ENCODE results near the gene MYG1.
"Not testable (repeated sequence)": the region's sequence is repeated elsewhere in the genome, so short reads cannot be mapped to it uniquely, and the experiment has no call there.

MYG1 gene

GRCh38 chr12:53287741-53288216 is 11.7 kb upstream of the MYG1 start:
- DNase-seq (ENCODE audit: low spot score): peak; percentile 32

DNA sequence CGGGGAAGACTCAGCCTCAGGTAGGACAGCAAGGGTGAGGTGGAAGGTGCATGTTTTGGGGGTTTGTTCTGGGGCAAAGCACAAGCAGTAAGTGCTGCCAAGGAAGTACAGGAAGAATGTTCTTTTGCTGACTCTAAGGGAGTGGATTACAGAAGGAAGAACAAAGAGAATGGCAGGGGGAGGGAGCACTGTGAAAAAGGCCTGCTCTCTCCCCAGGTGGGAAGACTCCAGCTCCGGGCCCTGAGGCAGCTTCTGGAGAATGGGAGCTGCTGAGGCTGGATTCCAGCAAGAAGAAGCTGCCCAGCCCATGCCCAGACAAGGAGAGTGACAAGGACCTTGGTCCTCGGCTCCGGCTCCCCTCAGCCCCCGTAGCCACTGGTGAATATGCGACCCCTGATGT is 11.2 kb upstream of the MYG1 start:
- no peak for DNase-seq (ENCODE audit: low spot score)

DNA sequence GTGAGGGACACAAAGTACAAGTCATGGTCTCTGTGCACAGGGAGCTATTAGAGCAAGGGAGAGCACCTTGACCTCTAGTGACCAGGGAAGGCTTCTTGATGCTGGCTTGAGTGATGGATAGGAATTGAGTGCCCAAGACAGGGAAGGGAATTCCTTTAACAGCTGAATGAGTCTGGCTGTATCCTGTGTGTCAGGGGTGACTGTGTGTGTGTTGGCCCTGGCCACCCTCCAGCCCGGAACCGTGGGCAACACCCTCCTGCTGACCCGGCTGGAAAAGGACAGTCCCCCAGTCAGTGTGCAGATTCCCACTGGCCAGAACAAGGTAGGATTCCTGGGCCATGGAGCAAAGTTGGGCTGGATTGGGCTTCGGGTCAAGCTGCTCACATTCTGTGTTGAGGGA is 9.6 kb upstream of the MYG1 start:
- peak; percentile 50 for DNase-seq (ENCODE audit: low spot score)

DNA sequence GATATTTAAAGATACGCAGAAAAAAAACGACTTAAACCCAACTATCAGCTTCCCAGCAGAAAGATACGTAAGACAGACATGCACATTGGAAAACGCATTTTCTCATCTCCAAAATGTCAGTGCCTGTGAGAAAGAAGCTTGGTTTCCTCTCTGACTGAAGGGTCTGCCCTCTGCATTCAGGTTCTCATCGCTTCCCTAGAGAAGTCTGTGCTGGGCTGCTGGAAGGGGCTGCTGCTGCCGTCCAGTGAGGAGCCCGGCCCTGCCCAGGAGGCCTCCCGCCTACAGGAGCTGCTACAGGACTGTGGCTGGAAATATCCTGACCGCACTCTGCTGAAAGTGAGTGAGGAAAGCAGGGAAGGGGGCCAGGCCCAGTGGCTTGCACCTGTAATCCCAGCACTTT is 8.8 kb upstream of the MYG1 start:
- no peak for DNase-seq (ENCODE audit: low spot score)

DNA sequence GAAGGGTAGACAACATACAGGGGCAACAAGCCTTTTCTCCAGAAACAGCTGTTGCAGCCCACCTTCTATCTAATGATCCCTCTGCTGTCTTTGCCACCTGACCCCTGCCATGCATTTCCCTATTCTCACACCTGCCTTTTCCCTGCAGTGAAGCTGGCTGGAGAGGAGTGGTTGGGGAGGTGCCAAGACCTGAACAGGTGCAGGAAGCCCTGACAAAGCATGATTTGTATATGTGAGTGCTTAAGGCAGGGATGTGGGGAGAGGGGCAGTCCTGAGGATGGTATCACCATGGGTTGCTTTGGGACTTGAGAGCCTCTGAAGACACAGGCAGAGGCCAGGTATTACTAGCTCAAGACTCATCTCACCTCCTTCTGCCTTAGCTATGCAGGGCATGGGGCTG is 7.1 kb upstream of the MYG1 start:
- DNase-seq (ENCODE audit: low spot score): no peak

DNA sequence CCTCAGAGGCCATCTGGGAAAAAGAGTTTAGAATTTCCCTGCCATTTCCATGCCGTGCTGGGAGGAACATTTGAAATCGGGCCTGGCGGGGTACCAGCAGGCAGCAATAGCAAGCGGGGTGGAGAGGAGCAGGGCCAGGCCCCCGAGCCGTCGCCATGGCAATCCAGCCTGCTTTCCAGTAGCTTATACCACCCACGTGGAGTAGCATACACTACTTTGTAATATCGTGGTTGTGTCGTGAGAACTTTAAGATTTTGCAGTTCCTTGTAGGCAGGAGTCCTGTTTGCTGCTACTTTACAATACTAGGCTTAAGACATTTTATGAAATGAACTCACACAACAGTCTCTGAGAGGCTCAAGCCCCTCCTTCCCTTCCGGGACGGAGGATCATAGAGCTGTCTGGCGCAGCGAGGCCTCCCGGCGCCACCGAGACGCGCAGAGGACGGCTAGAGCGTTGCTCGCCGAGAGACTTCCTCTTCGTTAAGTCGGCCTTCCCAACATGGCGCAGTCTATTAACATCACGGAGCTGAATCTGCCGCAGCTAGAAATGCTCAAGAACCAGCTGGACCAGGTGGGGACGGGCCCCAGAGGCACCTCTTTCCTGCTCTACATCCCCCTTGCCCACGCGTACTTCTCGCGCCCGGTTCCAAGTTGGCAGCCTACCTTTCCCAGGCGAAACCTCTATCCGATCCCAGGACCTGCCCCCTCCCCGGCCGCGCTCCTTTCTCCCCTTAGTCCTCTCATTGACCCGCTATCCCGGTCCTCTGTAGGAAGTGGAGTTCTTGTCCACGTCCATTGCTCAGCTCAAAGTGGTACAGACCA is 4.2 kb upstream of the MYG1 start, which contains the start of gene PFDN5:
TSS of gene PFDN5 (plus strand) at position 473 of the 821 bp plus-strand sequence. CDS start at position 499, 26 bp downstream.
- peak; percentile 88 for DNase-seq (ENCODE audit: low spot score)

DNA sequence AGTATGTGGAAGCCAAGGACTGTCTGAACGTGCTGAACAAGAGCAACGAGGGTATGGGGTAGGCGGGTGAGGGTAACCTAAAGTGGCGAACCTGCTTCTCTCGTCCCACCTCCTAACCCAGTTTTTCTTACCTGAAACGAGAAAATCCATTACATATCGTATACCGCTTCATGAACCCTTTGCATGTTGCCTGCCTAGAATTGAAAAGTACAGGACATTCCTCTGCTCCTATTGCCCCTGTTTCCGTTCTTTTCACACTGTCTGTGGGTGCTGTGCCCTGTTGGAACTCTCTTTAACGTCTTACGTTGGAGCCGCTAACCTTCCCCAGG is 3.6 kb upstream of the MYG1 start:
- DNase-seq (ENCODE audit: low spot score): no peak

GRCh38 chr12:53297106-53297505 is 2.4 kb upstream of the MYG1 start:
- DNase-seq (ENCODE audit: low spot score): not testable (repeated sequence)

DNA sequence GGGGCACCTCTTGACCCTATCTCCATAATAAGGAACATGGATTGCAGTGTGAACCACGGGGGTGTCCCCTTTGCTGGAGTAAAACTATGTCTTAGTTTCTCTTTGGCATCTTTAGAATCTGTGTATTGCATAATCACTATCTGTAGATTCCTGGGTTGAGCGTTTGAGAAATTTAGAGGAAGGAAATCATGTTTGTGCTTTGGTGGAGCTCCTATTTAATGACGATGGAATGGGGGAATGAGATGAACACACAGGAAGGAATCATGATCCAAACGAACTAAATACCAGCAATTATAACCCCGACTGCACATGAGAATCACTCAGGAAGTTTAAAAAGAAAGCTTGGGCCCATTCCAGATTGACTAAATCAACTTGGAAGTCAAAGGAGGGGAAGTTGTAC is 1.3 kb upstream of the MYG1 start:
- no peak for DNase-seq (ENCODE audit: low spot score)

GRCh38 chr12:53299101-53299453 is 418 bp upstream of the MYG1 start:
- DNase-seq (ENCODE audit: low spot score): peak; percentile 59

DNA sequence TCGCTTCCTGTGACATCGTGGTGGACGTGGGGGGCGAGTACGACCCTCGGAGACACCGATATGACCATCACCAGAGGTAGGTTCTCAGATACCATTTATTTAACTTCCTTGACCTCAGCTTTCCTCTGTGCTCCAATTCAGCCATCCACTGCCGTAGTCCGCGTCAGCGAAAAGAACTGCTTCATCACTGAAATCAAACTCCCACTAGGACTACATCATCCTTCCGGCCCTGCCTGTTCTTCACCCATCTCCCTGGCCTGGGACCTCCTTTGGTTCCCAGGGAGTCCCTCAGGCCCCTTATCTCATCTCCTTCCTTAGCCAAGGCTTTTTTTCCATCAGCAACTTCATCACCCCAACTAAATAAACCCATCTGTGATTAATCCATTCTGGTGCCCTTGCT is 692 bp downstream of the MYG1 start:
- no peak for DNase-seq (ENCODE audit: low spot score)

DNA sequence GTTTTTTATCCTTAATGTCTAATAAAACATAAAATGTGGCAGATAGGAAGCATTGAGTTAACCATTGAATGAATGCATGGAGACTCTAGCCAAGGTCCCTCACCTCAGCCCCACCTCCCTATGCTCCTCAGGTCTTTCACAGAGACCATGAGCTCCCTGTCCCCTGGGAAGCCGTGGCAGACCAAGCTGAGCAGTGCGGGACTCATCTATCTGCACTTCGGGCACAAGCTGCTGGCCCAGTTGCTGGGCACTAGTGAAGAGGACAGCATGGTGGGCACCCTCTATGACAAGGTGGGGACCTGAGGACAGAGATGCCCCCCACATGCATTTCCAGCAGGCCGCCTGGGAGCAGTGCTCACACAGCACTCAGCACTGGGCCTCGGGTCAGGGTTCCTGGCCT is 3.4 kb downstream of the MYG1 start:
- DNase-seq (ENCODE audit: low spot score): no peak

GRCh38 chr12:53306826-53307225 is 7.3 kb downstream of the MYG1 start:
- DNase-seq (ENCODE audit: low spot score): no peak

DNA sequence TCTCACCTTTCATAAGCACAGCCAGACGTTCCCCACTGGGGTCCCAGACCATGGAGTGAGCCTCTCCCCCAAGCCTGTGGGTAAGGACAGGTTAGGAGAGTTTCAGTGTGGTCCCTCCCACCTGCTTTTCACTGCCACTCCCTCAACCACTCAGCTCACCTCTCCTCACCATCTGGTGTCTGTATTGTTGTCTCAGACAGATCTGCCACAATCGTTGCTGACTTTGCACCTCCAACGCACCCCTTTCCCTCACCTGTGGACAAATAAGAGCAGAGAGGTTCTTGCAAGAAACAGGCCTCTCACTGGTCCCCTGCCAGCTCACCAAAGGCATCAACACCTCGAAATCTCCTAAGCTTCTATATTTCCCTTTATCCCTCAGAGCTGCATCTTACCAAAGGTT is 8.8 kb downstream of the MYG1 start:
- DNase-seq (ENCODE audit: low spot score): no peak

DNA sequence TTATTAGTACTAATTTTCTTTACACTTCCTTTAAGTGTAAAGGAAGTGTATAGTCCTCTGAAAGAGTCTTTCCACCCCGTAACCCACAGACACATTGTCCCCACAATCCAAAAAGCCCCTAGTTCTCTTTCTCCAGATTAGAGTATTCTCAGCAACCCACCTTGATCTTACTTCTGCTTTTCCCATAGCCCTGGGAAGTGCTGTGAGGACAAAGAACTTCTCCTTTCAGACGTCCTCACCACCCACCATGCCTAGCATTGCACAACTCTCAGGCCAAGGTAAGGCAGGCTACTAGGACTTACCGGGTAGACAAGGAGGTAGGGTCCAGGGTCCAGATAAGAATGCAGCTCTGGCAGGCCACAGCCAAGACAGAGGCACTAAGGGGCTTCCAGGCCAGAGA is 14.5 kb downstream of the MYG1 start:
- DNase-seq (ENCODE audit: low spot score): no peak

DNA sequence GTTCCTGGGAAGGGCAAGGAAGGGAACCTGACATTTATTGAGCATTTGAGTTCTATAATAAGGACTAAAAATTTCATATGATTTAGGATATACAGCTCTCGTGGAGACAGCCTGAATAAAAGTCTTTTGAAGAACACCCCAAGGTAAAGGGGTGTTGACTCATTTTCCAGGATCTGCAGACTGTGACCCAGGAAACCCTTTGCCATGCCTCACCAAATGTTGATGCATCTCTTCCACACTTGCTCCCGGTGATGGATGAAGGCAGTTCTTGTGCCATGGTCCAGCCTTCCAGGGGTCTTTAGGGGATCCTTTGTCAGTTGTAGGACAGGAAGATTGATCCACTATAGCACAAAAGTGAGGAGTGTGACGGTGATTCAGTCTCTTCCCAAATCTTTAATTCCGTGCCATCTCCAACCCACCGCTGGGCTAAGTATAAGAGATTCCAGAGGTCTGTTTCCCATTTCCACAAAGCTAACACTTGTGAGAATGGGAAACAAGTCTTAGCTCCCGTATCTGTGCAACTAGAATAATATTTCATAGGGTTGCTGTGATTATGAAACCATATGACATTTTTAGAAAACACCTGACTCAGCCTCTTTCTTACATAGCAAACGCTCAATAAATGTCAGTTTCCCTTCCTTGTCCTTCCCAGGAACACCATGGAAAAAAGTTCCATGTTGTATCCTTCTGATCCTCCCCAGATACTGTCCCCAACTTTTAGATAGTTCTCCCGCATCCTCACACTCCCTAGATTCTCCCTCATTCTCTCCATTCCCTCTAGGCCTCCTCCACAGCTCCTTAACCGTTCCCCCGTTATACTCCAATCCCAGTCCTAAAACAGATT is 21.1 kb downstream of the MYG1 start:
- DNase-seq (ENCODE audit: low spot score): no peak

DNA sequence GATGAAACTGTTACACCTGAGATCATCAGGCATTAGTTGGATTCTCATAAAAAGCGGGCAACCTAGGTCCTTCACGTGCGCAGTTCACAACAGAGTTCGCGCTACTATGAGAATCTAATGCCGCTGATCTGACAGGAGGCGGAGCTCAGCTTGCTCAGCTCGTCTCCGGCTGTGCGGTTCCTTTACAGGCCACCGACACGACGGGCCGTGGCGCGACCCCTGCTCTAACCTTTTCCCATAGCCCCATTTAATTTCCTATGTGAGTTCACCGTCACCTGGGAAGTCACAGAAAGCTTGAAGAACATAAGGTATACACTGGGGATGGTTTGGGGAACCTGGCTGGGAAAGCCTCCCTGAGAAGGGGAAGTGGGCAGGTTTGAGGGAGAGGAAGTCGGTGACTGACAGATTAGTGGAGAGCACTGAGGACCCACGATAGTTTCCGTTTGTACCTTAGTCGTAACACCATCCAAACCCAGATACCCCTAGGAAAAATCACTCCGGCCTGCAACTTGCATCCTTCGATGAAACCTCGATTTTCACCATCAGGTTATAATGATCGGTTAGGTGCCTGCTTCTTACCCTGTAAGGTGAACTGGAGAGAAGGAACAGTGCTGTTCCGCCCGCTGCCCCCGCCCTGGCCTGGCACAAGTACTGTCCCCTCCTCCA is 24.8 kb downstream of the MYG1 start:
- DNase-seq (ENCODE audit: low spot score): no peak

- peak; percentile 80 for DNase-seq (ENCODE audit: low spot score)
Observed at GRCh38 chr12:53324779-53325510, 25.4 kb downstream of the MYG1 start.

GRCh38 chr12:53325511-53326061 is 26.1 kb downstream of the MYG1 start:
- DNase-seq (ENCODE audit: low spot score): no peak

DNA sequence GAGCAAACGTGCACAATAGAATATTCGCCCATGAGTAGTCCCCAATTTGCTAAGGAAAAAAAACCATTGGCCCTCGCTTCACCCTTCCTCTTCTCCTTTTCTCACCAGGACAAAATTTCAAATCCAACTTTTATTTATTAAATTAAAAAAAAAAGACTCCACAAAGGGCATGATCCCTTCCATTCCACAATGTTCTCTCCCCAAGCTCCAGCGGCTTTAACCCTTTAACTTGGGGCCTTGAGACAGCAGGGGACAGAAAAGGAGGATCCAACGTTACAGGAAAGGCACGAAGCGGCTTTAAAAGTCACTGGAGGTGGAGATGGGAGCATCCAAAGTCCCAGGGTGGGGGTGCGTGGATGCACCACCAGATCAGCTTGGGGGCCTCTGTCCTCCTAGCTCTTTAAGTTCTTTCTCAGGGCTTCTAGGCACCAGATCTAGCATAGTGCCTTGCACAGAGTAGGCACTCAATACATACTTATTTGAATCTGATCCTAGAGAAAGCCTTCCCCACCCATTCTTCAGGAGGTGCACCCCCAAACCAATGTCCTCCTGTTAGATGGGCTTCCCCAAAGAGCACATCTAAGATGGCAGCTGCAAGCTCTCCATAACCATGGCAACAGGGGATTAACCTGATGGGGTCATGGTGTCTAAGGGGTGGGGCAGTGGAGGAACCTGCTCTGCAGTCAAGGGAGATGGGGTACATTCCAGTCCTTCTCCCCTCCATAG is 27.1 kb downstream of the MYG1 start:
- no peak for DNase-seq (ENCODE audit: low spot score)

GRCh38 chr12:53327435-53328042 is 28.0 kb downstream of the MYG1 start:
- no peak for DNase-seq (ENCODE audit: low spot score)

Data from kidney capillary endothelial cell (primary cell).